ENCODE measurements around the gene PLD3.
A peak's percentile ranks its signal among the peaks of the same experiment; 100 is the strongest.

PLD3 gene

DNA sequence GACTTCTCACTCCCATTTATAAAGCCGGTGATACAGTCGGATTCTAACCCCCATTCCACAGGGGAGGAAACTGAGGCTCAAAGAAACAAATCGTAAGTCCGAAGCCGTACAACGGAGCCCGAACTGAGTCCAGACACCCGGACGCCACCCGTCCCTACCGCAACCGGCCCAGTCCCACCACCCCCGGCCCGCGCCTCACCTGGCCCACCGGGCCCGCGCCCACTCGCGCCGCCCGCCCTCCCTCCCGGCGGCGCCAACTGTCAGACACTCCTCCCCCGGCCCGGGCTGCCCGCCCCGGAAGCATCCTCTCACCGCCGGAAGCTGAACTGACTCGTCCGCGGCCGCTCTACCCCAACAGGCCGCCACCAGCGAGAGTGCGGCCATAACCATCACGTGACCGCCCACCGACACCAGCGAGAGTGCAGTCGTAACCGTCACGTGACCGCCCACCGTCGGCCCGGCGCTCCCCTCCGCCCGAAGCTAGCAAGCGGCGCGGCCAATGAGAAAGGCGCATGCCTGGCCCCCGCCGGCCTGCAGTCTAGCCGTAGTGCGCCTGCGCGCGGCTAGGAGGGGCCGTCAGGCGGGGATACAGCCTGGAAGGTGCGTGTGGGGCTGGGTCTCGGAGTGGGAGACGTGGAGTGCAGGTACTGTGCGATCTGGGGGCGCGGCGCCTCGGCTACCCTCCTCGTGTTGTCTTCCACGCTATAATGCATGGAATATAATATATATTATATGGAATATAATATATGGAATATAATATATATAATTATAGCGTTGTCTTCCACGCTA is at the start of gene PLD3, which contains the start of gene C19orf47:
Gene PLD3, plus strand, starts transcription at position 571 of the 789 bp plus-strand sequence. CDS start 17,789 bp downstream, outside the sequence.
Gene C19orf47, minus strand, starts transcription at position 273 of the 789 bp plus-strand sequence. CDS start 6,540 bp downstream, outside the sequence.
- TF ChIP-seq FOXM1 (IDR thresholded peaks at IDR 0.05; ENCODE audit: borderline replicate concordance, low read depth): no peak
- TF ChIP-seq, protein P1, sequence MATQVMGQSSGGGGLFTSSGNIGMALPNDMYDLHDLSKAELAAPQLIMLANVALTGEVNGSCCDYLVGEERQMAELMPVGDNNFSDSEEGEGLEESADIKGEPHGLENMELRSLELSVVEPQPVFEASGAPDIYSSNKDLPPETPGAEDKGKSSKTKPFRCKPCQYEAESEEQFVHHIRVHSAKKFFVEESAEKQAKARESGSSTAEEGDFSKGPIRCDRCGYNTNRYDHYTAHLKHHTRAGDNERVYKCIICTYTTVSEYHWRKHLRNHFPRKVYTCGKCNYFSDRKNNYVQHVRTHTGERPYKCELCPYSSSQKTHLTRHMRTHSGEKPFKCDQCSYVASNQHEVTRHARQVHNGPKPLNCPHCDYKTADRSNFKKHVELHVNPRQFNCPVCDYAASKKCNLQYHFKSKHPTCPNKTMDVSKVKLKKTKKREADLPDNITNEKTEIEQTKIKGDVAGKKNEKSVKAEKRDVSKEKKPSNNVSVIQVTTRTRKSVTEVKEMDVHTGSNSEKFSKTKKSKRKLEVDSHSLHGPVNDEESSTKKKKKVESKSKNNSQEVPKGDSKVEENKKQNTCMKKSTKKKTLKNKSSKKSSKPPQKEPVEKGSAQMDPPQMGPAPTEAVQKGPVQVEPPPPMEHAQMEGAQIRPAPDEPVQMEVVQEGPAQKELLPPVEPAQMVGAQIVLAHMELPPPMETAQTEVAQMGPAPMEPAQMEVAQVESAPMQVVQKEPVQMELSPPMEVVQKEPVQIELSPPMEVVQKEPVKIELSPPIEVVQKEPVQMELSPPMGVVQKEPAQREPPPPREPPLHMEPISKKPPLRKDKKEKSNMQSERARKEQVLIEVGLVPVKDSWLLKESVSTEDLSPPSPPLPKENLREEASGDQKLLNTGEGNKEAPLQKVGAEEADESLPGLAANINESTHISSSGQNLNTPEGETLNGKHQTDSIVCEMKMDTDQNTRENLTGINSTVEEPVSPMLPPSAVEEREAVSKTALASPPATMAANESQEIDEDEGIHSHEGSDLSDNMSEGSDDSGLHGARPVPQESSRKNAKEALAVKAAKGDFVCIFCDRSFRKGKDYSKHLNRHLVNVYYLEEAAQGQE (IDR thresholded peaks at IDR 0.05; ENCODE audit: low read depth): no peak
- TF ChIP-seq TCF12 (IDR thresholded peaks at IDR 0.05; ENCODE audit: low read depth): peak; percentile 73
- peak; percentile 46; the same call in 1 of the 2 replicates for TF ChIP-seq EP300 (IDR thresholded peaks at IDR 0.05; ENCODE audit: borderline replicate concordance)
- peak; percentile 74 for TF ChIP-seq TAF1 (IDR thresholded peaks at IDR 0.05; ENCODE audit: low read depth)
- TF ChIP-seq CEBPB (IDR thresholded peaks at IDR 0.05): no peak; the same call in 1 of the 2 replicates
- no peak for TF ChIP-seq RAD21 (IDR thresholded peaks at IDR 0.05; ENCODE audit: low read depth)
- peak; percentile 86 for TF ChIP-seq ZBTB7A (IDR thresholded peaks at IDR 0.05; ENCODE audit: low read depth)
- TF ChIP-seq USF1 (IDR thresholded peaks at IDR 0.05): peak; percentile 100
- TF ChIP-seq MAX (IDR thresholded peaks at IDR 0.05): peak; percentile 85
- TF ChIP-seq YY1 (IDR thresholded peaks at IDR 0.05; ENCODE audit: low read depth): peak; percentile 94
- peak; percentile 37 for TF ChIP-seq EGR1 (IDR thresholded peaks at IDR 0.05)
- TF ChIP-seq TEAD4 (IDR thresholded peaks at IDR 0.05): no peak; the same call in 1 of the 2 replicates
- TF ChIP-seq CREB1 (IDR thresholded peaks at IDR 0.05; ENCODE audit: low read depth): peak; percentile 53; the same call in 1 of the 2 replicates
- no peak for TF ChIP-seq NFIC (IDR thresholded peaks at IDR 0.05)

DNA sequence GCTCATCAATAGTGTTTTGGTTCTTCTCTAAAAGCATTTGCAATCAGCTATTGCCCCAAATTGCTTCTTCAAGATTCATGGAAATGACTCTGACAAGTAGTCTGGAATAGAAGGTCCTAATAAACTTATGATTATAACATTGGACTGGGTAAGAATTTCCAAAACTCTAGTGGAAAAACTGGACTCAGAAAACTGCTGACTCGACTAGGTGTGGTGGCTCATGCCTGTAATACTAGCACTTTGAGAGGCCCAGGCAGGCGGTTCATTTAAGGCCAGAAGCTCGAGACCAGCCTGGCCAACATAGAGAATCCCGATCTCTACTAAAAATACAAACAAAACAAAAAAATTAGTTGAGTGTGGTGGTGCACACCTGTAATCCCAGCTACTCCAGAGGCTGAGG is 47.8 kb upstream of the PLD3 start:
- TF ChIP-seq TCF12 (IDR thresholded peaks at IDR 0.05; ENCODE audit: low read depth): no peak
- no peak for TF ChIP-seq FOXM1 (IDR thresholded peaks at IDR 0.05; ENCODE audit: borderline replicate concordance, low read depth)
- no peak for TF ChIP-seq ZBTB7A (IDR thresholded peaks at IDR 0.05; ENCODE audit: low read depth)
- no peak for TF ChIP-seq RAD21 (IDR thresholded peaks at IDR 0.05; ENCODE audit: low read depth)
- TF ChIP-seq YY1 (IDR thresholded peaks at IDR 0.05; ENCODE audit: low read depth): no peak
- no peak for TF ChIP-seq NFIC (IDR thresholded peaks at IDR 0.05)
- TF ChIP-seq MAX (IDR thresholded peaks at IDR 0.05): no peak
- TF ChIP-seq, protein P1 (IDR thresholded peaks at IDR 0.05; ENCODE audit: low read depth): no peak
- TF ChIP-seq TAF1 (IDR thresholded peaks at IDR 0.05; ENCODE audit: low read depth): no peak
- no peak for TF ChIP-seq CEBPB (IDR thresholded peaks at IDR 0.05)

GRCh38 chr19:40302224-40303011 is 46.1 kb upstream of the PLD3 start:
- no peak for TF ChIP-seq RAD21 (IDR thresholded peaks at IDR 0.05; ENCODE audit: low read depth)
- no peak for TF ChIP-seq EP300 (IDR thresholded peaks at IDR 0.05; ENCODE audit: borderline replicate concordance)
- TF ChIP-seq CREB1 (IDR thresholded peaks at IDR 0.05; ENCODE audit: low read depth): no peak
- TF ChIP-seq, protein P1 (IDR thresholded peaks at IDR 0.05; ENCODE audit: low read depth): no peak
- TF ChIP-seq EGR1 (IDR thresholded peaks at IDR 0.05): no peak
- no peak for TF ChIP-seq NFIC (IDR thresholded peaks at IDR 0.05)
- TF ChIP-seq ZBTB7A (IDR thresholded peaks at IDR 0.05; ENCODE audit: low read depth): no peak
- TF ChIP-seq MAX (IDR thresholded peaks at IDR 0.05): no peak
- no peak for TF ChIP-seq TCF12 (IDR thresholded peaks at IDR 0.05; ENCODE audit: low read depth)
- TF ChIP-seq TAF1 (IDR thresholded peaks at IDR 0.05; ENCODE audit: low read depth): no peak
- no peak for TF ChIP-seq USF1 (IDR thresholded peaks at IDR 0.05)
- no peak for TF ChIP-seq TEAD4 (IDR thresholded peaks at IDR 0.05)

Data from Ishikawa (cell line).